Lower leg skin (tissue), 4 donors: ENCODE data around the gene C4B. TPM values are rescaled to one million over a fixed set of nuclear protein-coding genes. Genes with fewer than 3 reads are reported as not detected.
"Not testable (repeated sequence)": the region's sequence is repeated elsewhere in the genome, so short reads cannot be mapped to it uniquely, and the experiment has no call there.

ENCODE experiments used
- DNase-seq, 2 donors: peaks; one replicate each; pipeline ENCODE4 v3.0.0-alpha.2; 2019; ENCODE audit warnings: low spot score in 2 of 2
- H3K4me3 ChIP-seq: fragments of 200-600 bp; sonication (generic); 2 replicates; pipeline ENCODE4 v1.5.1; 2017; ENCODE audit warnings: mild to moderate bottlenecking, low read depth; ENCODE audit not compliant: poor library complexity, severe bottlenecking
- WGBS, 2 donors: methylation state at CpG; one replicate each; pipeline ENCODE4 v1.1.5; 2018; 5-methylcytosine and 5-hydroxymethylcytosine counted together
- intact Hi-C: fragments of 100-400 bp; cut with DNase I; formaldehyde crosslinking; loops from one replicate; pipeline ENCODE4 v1.15.0; 2023; ENCODE audit warnings: low total_unique reads
- total RNA-seq, 4 donors: library from RNA; depleted of rRNA; stranded (reverse); fragments of >200 nt; gene quantifications; one replicate each; pipeline ENCODE4 v1.1.0, GENCODE V29; 2016

The C4B gene
- total RNA-seq, 4 donors from 2014 or later: 4.5 to 12.1 (median 6.3) TPM

DNA sequence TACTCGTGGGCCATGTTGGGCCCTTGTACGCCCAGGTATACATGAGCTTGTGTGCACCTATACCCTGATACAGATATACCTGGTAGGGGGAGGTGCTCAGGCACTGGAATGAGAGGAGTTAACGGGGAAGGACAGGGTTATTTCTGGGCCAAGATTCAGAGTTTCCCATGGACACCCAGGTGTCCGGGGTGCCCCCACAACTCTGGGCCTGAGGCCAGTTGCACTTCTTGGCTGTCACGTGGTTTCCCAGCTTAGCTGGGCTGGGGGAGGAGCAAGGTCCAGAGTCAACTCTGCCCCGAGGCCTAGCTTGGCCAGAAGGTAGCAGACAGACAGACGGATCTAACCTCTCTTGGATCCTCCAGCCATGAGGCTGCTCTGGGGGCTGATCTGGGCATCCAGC is 32.9 kb upstream of the C4B start, which contains the start of gene C4A:
C4A (plus strand) TSS at position 314 of the 400 bp plus-strand sequence; CDS start at position 365, 51 bp downstream.
- no CpG with 5 or more reads among the region's 7 CpGs for WGBS, 2 donors
- H3K4me3 ChIP-seq, DNase-seq, intact Hi-C loops: not testable (repeated sequence)

DNA sequence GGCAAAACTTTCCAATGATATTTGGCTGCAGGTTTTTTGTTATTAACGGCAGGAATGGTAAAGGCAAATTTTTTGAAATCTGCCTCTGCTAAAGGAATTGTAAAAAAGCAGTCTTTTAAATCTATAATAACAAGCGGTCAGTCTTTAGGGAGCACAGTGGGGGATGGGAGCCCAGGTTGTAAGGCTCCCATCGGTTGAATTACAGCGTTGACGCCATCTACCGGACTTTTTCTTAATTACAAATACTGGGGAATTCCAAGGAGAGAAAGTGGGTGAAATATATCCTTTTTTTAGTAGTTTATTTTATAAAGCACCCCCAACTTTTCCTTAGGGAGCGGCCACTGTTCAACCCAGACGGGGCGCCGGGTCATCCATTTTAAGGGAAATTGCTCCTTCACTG is 25.2 kb upstream of the C4B start:
- WGBS, 2 donors: no CpG with 5 or more reads among the region's 10 CpGs
- DNase-seq, intact Hi-C loops, H3K4me3 ChIP-seq: not testable (repeated sequence)

DNA sequence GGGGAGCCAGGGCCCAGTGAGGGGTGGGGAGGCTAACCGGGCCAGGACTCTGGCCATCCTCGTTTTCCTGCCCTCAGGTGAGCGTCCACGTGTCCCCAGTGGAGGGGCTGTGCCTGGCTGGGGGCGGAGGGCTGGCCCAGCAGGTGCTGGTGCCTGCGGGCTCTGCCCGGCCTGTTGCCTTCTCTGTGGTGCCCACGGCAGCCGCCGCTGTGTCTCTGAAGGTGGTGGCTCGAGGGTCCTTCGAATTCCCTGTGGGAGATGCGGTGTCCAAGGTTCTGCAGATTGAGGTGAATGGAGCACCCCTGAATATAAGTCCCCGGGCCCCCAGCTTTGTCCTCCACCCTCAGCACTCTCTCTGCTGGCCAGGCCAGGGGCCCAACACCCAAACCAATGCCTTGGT is 20.2 kb upstream of the C4B start:
- H3K4me3 ChIP-seq, intact Hi-C loops: not testable (repeated sequence)
- WGBS, 2 donors: no CpG with 5 or more reads among the region's 14 CpGs
- peak in 1 of 2 donors; percentile 83 for DNase-seq

DNA sequence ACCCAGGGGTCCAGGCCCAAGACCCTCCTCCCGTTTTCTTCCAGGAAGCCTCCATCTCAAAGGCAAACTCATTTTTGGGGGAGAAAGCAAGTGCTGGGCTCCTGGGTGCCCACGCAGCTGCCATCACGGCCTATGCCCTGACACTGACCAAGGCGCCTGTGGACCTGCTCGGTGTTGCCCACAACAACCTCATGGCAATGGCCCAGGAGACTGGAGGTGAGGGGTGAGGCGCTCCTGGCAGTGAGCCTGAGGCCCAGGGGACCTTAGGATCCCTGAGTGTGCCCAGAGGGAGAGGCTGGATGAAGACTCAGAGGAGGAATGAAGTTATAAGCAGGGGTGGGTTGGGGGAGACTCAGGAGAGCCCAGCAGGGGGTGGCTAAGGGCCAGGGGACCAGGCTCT is 18.2 kb upstream of the C4B start:
- DNase-seq: peak in 1 of 2 donors; percentile 23
- H3K4me3 ChIP-seq, intact Hi-C loops: not testable (repeated sequence)
- 98 to 100% methylated on average over 1 to 5 of the region's 6 CpGs for WGBS, 2 donors

DNA sequence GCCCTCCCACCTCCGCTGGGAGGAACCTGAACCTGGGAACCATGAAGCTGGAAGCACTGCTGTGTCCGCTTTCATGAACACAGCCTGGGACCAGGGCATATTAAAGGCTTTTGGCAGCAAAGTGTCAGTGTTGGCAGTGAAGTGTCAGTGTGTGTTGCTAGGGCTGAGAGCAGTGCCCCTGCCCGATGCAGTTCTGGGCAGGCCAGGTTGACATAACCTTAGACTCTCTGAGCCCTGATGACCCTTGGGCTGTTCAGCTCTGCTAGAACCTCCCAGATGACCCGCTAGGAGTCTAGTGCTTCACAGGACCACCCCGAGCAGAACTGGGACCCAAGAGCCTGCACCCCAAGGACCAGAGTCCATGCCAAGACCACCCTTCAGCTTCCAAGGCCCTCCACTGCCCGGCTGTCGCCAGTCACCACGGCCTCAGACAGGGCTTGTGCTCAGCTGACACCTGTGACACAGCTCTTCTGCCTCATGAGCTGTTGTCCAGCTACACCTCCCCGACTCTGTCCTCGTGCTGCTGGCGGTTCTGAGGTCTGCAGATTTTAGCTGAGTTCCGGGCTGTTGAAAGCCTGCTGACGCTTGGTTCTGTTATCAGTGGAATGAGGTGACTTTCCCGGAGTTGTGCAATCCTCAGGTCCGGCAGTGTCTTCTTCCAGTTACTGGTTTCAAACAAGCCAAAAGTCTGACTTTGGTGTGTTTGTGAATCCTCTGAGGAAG is 11.9 kb upstream of the C4B start:
- DNase-seq, H3K4me3 ChIP-seq, intact Hi-C loops: not testable (repeated sequence)
- no CpG with 5 or more reads among the region's 15 CpGs for WGBS, 2 donors

DNA sequence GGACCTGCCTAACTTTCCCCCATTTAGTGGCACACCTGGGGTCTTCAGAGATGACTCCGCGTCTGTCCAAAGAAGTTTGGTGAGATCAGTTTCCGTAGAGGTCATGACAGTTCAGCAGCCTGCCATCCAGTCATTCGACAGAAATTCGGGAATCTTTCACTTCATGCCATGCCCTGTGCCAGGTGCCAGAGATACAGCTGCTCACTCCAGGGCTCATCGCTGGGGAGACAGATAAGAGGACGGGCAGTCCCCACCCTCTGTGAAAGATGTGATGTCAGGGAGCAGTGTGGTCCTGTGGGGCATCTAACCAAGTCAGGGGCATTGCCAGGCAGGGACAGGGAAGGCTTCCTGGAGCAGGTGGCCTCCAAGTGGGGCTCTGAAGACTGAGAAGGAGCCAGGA is 11.3 kb upstream of the C4B start:
- H3K4me3 ChIP-seq, DNase-seq, intact Hi-C loops: not testable (repeated sequence)
- no CpG with 5 or more reads among the region's 7 CpGs for WGBS, 2 donors

DNA sequence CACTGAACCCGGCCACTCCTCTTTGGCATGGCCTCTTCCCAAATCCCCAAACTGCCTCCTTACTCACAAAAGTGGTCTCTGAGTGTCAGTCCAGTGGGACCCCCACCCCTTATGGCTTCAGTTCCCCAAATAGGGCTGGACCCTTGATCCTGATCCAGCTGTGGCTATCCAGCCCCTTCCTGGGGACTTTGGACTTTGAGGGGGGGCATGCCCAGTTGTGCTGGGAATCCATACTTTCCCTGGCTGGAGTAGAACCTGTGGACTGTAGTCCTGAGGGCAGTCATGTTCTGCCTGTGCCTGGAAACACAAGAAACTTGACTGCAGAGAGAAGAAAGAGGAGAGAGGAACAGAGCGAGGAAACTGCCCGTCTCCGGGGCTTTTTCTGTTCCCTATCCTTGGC is 10.2 kb upstream of the C4B start:
- intact Hi-C loops, H3K4me3 ChIP-seq: not testable (repeated sequence)
- WGBS, 2 donors: 70 to 74% methylated on average over 3 to 4 of the region's 4 CpGs
- DNase-seq: peak in 1 of 2 donors; percentile 23

DNA sequence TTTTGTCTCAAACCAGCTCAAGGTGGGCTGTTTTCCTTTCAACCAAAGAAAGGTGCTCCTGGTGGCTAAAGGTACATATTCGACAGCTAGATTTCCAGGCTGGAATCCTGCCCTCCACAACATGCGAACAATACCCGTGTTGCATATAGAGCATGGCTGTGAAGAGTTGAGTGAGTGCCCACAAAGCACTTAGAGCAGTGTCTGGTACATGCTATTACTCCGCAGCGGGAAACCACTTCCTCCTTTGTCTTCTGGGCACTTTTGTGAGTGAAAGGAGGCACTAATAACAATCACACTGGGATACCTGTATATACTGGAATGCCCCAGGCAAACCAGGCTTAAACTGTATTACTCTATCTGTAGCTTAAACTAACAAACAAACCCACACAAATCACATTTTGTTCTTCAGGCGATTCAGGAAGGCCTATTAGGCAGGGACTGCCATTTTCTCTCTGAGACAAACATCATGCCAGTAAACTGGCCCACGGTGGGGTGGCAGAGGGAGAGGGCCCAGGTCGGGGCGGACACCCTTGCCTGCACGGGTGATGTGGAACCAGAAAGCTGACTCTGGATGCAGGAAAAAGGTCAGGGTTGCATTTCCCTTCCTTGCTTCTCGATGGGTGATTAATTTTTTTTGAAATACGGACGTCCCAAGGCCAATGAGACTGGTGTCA is 9.6 kb upstream of the C4B start:
- 55 to 70% methylated on average over 9 of the region's 13 CpGs for WGBS, 2 donors
- H3K4me3 ChIP-seq, intact Hi-C loops: not testable (repeated sequence)
- peak in 1 of 2 donors; percentile 37 for DNase-seq

DNA sequence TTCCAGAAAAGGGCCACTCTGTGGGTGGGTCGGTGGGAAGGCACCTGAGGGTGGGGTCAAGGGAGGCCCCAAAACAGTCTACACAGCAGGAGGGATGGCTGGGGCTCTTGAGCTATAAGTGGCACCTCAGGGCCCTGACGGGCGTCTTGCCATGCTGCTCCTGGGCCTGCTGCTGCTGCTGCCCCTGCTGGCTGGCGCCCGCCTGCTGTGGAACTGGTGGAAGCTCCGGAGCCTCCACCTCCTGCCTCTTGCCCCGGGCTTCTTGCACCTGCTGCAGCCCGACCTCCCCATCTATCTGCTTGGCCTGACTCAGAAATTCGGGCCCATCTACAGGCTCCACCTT is 9.1 kb upstream of the C4B start:
- intact Hi-C loops, DNase-seq, H3K4me3 ChIP-seq: not testable (repeated sequence)
- 67 to 71% methylated on average over 8 to 9 of the region's 9 CpGs for WGBS, 2 donors

DNA sequence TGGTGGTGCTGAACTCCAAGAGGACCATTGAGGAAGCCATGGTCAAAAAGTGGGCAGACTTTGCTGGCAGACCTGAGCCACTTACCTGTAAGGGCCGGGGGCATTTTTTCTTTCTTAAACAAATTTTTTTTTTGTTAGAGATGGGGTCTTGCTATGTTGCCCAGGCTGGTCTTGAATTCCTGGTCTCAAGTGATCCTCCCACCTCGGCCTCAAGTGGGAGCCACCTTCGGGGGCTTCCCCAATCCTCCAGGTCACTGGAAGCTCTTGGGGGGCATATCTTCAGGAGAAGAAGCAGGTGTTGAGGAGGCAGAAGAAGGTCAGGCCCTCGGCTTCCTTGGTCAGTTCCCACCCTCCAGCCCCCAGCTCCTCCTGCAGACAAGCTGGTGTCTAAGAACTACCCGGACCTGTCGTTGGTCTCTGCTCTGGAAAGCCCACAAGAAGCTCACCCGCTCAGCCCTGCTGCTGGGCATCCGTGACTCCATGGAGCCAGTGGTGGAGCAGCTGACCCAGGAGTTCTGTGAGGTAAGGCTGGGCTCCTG is 8.5 kb upstream of the C4B start:
- intact Hi-C loops: not testable (repeated sequence)
- WGBS, 2 donors: 84 to 85% methylated on average over 8 of the region's 8 CpGs

DNA sequence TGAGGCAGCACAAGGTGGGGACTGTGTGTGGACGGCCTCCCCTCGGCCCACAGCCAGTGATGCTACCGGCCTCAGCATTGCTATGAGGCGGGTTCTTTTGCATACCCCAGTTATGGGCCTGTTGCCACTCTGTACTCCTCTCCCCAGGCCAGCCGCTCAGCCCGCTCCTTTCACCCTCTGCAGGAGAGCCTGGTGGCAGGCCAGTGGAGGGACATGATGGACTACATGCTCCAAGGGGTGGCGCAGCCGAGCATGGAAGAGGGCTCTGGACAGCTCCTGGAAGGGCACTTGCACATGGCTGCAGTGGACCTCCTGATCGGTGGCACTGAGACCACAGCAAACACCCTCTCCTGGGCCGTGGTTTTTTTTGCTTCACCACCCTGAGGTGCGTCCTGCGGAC is 7.5 kb upstream of the C4B start:
- peak in 1 of 2 donors; percentile 15 for DNase-seq
- intact Hi-C loops, H3K4me3 ChIP-seq: not testable (repeated sequence)
- 72 to 78% methylated on average over 5 to 12 of the region's 12 CpGs for WGBS, 2 donors

More for the DNA sequence above, 8.5 kb upstream of the C4B start:
- H3K4me3 ChIP-seq: not testable (repeated sequence)
- peak in 1 of 2 donors; percentile 7 for DNase-seq

DNA sequence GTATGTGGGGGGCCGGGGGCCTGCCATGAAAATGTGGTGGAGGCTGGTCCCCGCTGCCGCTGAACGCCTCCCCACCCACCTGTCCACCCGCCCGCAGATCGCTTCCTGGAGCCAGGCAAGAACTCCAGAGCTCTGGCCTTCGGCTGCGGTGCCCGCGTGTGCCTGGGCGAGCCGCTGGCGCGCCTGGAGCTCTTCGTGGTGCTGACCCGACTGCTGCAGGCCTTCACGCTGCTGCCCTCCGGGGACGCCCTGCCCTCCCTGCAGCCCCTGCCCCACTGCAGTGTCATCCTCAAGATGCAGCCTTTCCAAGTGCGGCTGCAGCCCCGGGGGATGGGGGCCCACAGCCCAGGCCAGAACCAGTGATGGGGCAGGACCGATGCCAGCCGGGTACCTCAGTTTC is 6.6 kb upstream of the C4B start:
- no CpG with 5 or more reads among the region's 24 CpGs for WGBS, 2 donors
- H3K4me3 ChIP-seq, DNase-seq, intact Hi-C loops: not testable (repeated sequence)

DNA sequence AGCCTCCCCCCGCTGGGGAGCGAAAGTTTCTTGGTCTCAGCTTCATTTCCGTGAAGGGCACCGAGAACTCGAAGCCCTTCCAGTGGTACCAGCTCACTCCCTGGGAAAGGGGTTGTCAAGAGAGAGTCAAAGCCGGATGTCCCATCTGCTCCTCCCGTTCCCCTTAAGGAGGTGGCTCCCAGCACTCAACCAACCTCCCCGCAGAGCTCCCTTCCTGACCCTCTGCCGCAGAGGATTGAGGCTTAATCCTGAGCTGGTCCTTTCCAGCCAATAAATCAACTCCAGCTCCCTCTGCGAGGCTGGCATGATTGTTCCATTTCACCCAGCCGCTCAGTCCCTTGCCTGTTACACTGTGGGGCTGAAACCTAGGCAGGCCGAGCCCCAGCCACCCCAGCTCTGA is 6.0 kb upstream of the C4B start:
- H3K4me3 ChIP-seq, intact Hi-C loops, DNase-seq: not testable (repeated sequence)
- WGBS, 2 donors: 65 to 72% methylated on average over 7 to 9 of the region's 12 CpGs

DNA sequence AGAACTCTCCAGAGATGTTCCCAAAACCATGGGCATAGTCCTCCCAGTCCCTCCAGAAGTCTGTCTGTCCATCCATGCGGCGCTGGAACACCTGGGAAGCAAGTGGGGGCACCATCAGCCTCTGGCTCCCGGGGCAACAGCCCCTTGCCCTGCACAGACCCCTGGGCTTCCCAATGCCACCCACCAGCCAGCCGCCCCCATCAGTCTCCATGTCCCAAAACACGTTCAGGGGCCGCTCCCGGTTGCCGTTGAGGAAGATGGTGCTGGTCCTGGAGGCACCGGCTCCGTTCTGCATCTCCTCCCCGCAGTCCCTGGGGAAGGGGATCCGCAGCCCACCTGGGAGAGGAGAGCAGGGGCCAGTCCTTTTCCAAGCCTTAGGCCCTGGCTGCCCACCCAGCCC is 5.1 kb upstream of the C4B start:
- H3K4me3 ChIP-seq, intact Hi-C loops: not testable (repeated sequence)
- 60 to 90% methylated on average over 4 to 8 of the region's 12 CpGs for WGBS, 2 donors
- peak in 1 of 2 donors; percentile 8 for DNase-seq

DNA sequence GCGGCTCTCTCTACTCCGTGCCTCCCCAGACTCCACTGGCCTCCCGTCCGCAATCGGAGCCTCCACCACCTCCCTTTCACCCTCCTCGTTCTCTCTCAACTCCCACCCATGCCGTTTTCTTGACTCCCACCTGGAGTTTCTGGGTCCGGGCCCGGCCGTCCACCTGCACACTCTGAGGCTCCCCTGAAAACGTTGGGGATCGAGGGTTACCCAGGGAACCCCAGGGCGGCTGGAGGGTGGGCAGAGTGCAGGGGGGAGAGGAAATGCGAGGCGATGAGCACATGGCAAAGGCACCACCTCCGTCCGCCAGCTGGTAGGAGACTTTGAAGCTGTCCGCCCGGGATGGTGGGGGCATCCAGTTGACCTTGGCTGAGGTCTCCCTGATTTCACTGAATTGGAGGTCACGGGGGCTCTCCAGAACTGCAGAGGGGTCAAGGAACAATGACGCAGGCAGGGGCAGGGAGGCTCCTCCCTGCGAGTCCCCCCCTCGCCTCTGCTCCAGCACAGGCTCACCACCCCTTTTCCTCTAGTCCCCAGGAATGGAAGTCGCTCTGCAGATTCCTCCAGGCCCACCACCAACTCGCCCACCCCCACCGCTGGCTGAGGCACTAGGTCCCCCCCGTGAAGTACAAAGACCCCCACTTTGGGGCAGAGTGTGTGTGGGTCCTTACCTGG is 3.6 kb upstream of the C4B start:
- H3K4me3 ChIP-seq, intact Hi-C loops: not testable (repeated sequence)
- DNase-seq: peak in 1 of 2 donors; percentile 48
- WGBS, 2 donors: 80 to 86% methylated on average over 17 to 24 of the region's 27 CpGs
